Caco-2 (cell line): ENCODE data around the gene PDRG1. TPM values are rescaled to one million over a fixed set of nuclear protein-coding genes. Genes with fewer than 3 reads are reported as not detected.

Source experiments
- BruUV-seq: library from RNA; stranded (reverse); fragments of 400-500 nt; replicated peaks from 2 replicates; lab custom pipeline; 2021; lab: Mats Ljungman, UMichigan
- CTCF ChIA-PET: fragments of 300-600 bp; sonication (Branson Sonifier 250); formaldehyde crosslinking; loops from one replicate; lab custom pipeline; 2022; ENCODE audit warnings: antibody characterized with exemption; lab: Charles Lee
- POLR2A ChIA-PET: fragments of 300-600 bp; sonication (Branson Sonifier 250); formaldehyde crosslinking; loops from one replicate; lab custom pipeline; 2022; ENCODE audit warnings: antibody characterized with exemption; lab: Charles Lee
- DNase-seq, 2 experiments: peaks; one replicate each; pipeline versions ENCODE4 v3.0.0 to v3.0.0-alpha.2; 2020 to 2022
- H3K27me3 ChIP-seq: replicated peaks from 2 replicates; pipeline ENCODE4 v1.6.0; 2011; ENCODE audit warnings: low read length; ENCODE audit not compliant: control insufficient read depth, insufficient read depth
- H3K36me3 ChIP-seq: 2 replicates; pipeline ENCODE4 v1.5.1; 2011; ENCODE audit warnings: low read length; ENCODE audit not compliant: control insufficient read depth, insufficient read depth
- H3K4me1 ChIP-seq: fragments of 250-450 bp; sonication (Bioruptor Pico); 2 replicates; pipeline ENCODE4 v1.5.1; 2020; ENCODE audit warnings: mild to moderate bottlenecking
- H3K4me3 ChIP-seq: 2 replicates; pipeline ENCODE4 v1.5.1; 2011; ENCODE audit warnings: low read depth, mild to moderate bottlenecking, control low read depth, low read length
- H3K9me3 ChIP-seq: fragments of 250-450 bp; sonication (Bioruptor Pico); 2 replicates; pipeline ENCODE4 v1.5.1; 2020; ENCODE audit warnings: mild to moderate bottlenecking, moderate library complexity
- H3K27ac Mint-ChIP-seq: one replicate; pipeline ENCODE4 v1.8.0; 2022; ENCODE audit warnings: mixed read lengths; ENCODE audit not compliant: unreplicated experiment
- H3K27me3 Mint-ChIP-seq: one replicate; pipeline ENCODE4 v1.8.0; 2022; ENCODE audit warnings: mixed read lengths; ENCODE audit not compliant: insufficient read depth, unreplicated experiment
- H3K36me3 Mint-ChIP-seq: one replicate; pipeline ENCODE4 v1.8.0; 2022; ENCODE audit warnings: mild to moderate bottlenecking, mixed read lengths; ENCODE audit not compliant: insufficient read depth, unreplicated experiment
- H3K4me1 Mint-ChIP-seq: one replicate; pipeline ENCODE4 v1.8.0; 2022; ENCODE audit warnings: low read depth, mixed read lengths; ENCODE audit not compliant: unreplicated experiment
- H3K4me3 Mint-ChIP-seq: one replicate; pipeline ENCODE4 v1.8.0; 2022; ENCODE audit warnings: mild to moderate bottlenecking, moderate library complexity, mixed read lengths; ENCODE audit not compliant: unreplicated experiment
- H3K9me3 Mint-ChIP-seq: one replicate; pipeline ENCODE4 v1.8.0; 2022; ENCODE audit warnings: mixed read lengths; ENCODE audit not compliant: unreplicated experiment
- CTCF ChIP-seq, 2 experiments: fragments of 200-600 bp in 1 of 2; IDR thresholded peaks; 1 replicate in 1 of 2; 2 replicates in 1 of 2; pipeline versions ENCODE4 v1.5.1 to v1.8.0; 2011 to 2022; ENCODE audit warnings: antibody characterized with exemption in 1 of 2, control low read depth in 1 of 2, inconsistent platforms in 1 of 2, low read depth in 1 of 2, low read length in 1 of 2, mild to moderate bottlenecking in 1 of 2, moderate library complexity in 1 of 2; ENCODE audit not compliant: insufficient read depth in 1 of 2, severe bottlenecking in 1 of 2, unreplicated experiment in 1 of 2
- intact Hi-C: fragments of 100-400 bp; cut with micrococcal nuclease; formaldehyde crosslinking; loops from one replicate; pipeline ENCODE4 v1.10.0; 2022; ENCODE audit not compliant: unreplicated experiment
- total RNA-seq: library from RNA; stranded (reverse); gene quantifications from 2 replicates; pipeline ENCODE4 v1.2.3, GENCODE V29; 2022

PDRG1 gene
- total RNA-seq, 1 experiment from 2014 or later, result 56.8 TPM

DNA sequence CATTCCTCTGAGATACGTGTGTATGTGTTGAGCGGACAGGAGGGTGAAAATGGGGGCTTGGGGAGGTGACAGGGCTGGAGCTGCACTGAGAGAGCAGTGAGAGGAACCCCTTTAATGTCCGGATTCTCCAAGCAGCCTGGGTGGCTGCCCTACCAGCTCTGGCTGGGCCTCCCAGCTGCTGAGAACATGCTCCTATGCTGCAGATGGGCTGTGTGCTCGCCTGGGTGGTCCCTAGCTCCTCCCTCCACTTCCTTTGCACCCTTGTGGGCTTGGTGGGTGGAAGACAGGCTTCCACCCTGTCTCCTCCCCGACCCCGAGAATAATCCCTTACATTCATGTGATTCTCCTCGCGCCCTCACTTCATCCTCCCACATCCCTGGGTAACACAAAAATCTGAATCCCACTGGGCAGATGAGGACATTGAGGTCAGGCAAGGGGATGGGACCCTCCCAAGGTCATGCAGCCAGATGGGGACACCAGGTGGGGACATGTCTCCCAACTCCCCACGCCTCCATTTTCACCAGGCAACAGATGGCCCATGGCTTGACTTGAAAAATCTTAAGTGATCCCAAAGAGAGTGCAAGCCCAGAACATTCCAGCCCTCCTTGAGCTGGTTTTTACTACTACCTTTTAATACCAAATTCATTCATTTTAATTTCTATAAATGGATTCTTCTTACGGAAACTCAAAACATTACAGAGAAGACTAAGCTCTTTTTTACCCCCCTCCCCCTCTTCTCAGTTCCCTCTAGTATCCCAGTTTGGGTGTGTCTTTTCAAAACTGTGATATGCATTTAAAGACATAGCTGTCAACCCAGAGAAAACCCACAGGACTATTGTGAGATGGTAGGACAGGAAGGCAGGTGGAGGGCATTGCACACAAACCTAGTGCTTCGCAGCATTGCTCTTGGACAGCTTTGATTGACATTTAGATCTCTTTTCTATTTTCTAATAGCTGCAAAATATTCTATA, 5.0 kb upstream of the PDRG1 start:
- Mint-ChIP-seq H3K27me3 (peaks cover 21% of the 10 kb centered on the region), H3K36me3 (peaks cover 2% of the 10 kb centered on the region), H3K4me3 (no peak overlapping the region), H3K9me3 (no peaks in the 10 kb centered on the region), H3K27ac (no peak overlapping the region), H3K4me1 (no peaks in the 10 kb centered on the region)
- ChIA-PET POLR2A (interaction anchor here (0.7 kb wide), 1 partner anchor 14 kb away, joined by 3 read pairs; no protein-coding TSS in a partner anchor), CTCF (interaction anchor here (0.6 to 1.8 kb wide), 8 partner anchors 15 to 118 kb away, joined by 3 to 9 read pairs (median 4); no protein-coding TSS in a partner anchor)
- DNase-seq, result no peak
- no TSS peak for BruUV-seq
- intact Hi-C loops, result no loop called here
- Histone ChIP-seq H3K36me3 (no peaks in the 10 kb centered on the region), H3K4me1 (no peaks in the 10 kb centered on the region), H3K27me3 (no peaks in the 10 kb centered on the region; the same call in 1 of the 2 replicates), H3K4me3 (no peak overlapping the region), H3K9me3 (no peaks in the 10 kb centered on the region)
- TF ChIP-seq CTCF (IDR thresholded peaks at IDR 0.05; ENCODE audit: insufficient read depth in 1 of 2, low read depth in 1 of 2, low read length in 1 of 2, severe bottlenecking in 1 of 2, unreplicated experiment in 1 of 2), result no peak

DNA sequence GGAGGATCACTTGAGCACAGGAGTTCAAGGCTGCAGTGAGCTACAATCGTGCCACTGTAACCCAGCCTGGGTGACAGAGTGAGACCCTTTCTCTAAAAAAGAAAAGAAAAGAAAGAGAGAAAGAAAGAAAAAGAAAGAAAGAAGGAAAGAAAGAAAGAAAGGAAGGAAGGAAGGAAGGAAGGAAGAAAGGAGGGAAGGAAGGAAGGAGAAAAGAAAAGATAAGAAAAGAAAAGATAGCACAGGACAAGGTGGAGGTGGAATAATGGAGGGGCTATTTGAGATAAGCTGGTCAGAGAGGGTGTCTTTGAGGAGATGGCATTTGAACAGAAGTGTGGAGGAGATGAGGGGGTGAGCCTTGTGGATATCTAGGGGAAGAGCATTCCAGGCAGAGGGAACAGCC, 2.7 kb upstream of the PDRG1 start:
- no peaks in the 10 kb centered on the region; the same call in 1 of the 2 replicates for H3K27me3 ChIP-seq
- Mint-ChIP-seq H3K27ac (no peak overlapping the region), H3K36me3 (peaks cover 24% of the 10 kb centered on the region), H3K4me3 (no peak overlapping the region), H3K9me3 (no peaks in the 10 kb centered on the region), H3K4me1 (peaks cover 11% of the 10 kb centered on the region), H3K27me3 (peaks cover 11% of the 10 kb centered on the region)
- no peaks in the 10 kb centered on the region for H3K9me3 ChIP-seq
- TF ChIP-seq CTCF (IDR thresholded peaks at IDR 0.05; ENCODE audit: insufficient read depth in 1 of 2, low read depth in 1 of 2, low read length in 1 of 2, severe bottlenecking in 1 of 2, unreplicated experiment in 1 of 2), result no peak
- H3K36me3 ChIP-seq, result 0 out of 2 replicates have a peak, but pooled peaks cover under 1% of the 10 kb centered on the region
- POLR2A ChIA-PET, result no interaction called here
- CTCF ChIA-PET, result interaction anchor here (1.0 to 1.1 kb wide), 2 partner anchors 99 to 102 kb away, joined by 3 to 5 read pairs; no protein-coding TSS in a partner anchor
- DNase-seq, result no peak
- no peak overlapping the region for H3K4me3 ChIP-seq
- BruUV-seq, result no TSS peak
- intact Hi-C loops, result loop anchor here (5.0 kb wide), 2 partner anchors 63 to 138 kb away; no protein-coding TSS in a partner anchor
- H3K4me1 ChIP-seq, result peaks cover 6% of the 10 kb centered on the region; the same call in 1 of the 2 replicates

GRCh38 chr20:31953556-31954148, 1.8 kb upstream of the PDRG1 start:
- POLR2A ChIA-PET, result no interaction called here
- Mint-ChIP-seq H3K9me3 (no peaks in the 10 kb centered on the region), H3K27ac (no peak overlapping the region), H3K27me3 (peaks cover 6% of the 10 kb centered on the region), H3K36me3 (peaks cover 33% of the 10 kb centered on the region), H3K4me1 (peaks cover 11% of the 10 kb centered on the region), H3K4me3 (no peak overlapping the region)
- CTCF ChIA-PET, result interaction anchor here (2.7 to 4.5 kb wide), 3 partner anchors 64 to 103 kb away, joined by 39 to 110 read pairs (median 41); no protein-coding TSS in a partner anchor
- Histone ChIP-seq H3K4me1 (peaks cover 6% of the 10 kb centered on the region; the same call in 1 of the 2 replicates), H3K36me3 (0 out of 2 replicates have a peak, but pooled peaks cover 1% of the 10 kb centered on the region), H3K9me3 (no peaks in the 10 kb centered on the region), H3K4me3 (no peak overlapping the region), H3K27me3 (no peaks in the 10 kb centered on the region)
- BruUV-seq, result no TSS peak
- TF ChIP-seq CTCF (IDR thresholded peaks at IDR 0.05; ENCODE audit: insufficient read depth in 1 of 2, low read depth in 1 of 2, low read length in 1 of 2, severe bottlenecking in 1 of 2, unreplicated experiment in 1 of 2), result no peak
- intact Hi-C loops, result loop anchor here (2.0 to 5.0 kb wide), 3 partner anchors 64 to 139 kb away; no protein-coding TSS in a partner anchor
- no peak for DNase-seq
